NK-92 (cell line): ENCODE data around the gene BCR.

Source experiments
- DNase-seq: peaks from one replicate; lab custom pipeline; 2025; ENCODE audit not compliant: unreplicated experiment; lab: John Stamatoyannopoulos, UW

Gene BCR

DNA sequence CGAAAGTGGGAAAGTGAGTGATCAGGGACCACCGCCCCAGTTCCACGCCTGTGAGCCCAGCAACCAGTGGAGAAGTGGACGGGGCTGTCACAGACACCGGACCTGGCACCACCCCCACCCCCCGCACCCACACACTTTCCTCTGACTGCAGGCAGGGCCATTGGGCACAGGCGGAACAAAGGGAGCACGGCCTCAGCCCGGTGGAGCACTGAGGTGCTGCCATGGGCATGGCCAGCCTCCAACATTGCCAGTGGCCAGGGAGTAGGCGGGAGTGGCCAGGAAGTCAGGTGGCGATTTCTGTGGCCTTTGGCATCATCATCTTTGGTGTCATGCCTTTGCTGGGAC, 78.5 kb downstream of the BCR start:
- no peak for DNase-seq

GRCh38 chr22:23259916-23260644, 79.8 kb downstream of the BCR start:
- no peak for DNase-seq

GRCh38 chr22:23260645-23261581, 80.6 kb downstream of the BCR start:
- DNase-seq, result no peak

GRCh38 chr22:23261900-23262450, 81.7 kb downstream of the BCR start:
- no peak for DNase-seq

GRCh38 chr22:23262518-23263332, 82.4 kb downstream of the BCR start:
- DNase-seq, result no peak

DNA sequence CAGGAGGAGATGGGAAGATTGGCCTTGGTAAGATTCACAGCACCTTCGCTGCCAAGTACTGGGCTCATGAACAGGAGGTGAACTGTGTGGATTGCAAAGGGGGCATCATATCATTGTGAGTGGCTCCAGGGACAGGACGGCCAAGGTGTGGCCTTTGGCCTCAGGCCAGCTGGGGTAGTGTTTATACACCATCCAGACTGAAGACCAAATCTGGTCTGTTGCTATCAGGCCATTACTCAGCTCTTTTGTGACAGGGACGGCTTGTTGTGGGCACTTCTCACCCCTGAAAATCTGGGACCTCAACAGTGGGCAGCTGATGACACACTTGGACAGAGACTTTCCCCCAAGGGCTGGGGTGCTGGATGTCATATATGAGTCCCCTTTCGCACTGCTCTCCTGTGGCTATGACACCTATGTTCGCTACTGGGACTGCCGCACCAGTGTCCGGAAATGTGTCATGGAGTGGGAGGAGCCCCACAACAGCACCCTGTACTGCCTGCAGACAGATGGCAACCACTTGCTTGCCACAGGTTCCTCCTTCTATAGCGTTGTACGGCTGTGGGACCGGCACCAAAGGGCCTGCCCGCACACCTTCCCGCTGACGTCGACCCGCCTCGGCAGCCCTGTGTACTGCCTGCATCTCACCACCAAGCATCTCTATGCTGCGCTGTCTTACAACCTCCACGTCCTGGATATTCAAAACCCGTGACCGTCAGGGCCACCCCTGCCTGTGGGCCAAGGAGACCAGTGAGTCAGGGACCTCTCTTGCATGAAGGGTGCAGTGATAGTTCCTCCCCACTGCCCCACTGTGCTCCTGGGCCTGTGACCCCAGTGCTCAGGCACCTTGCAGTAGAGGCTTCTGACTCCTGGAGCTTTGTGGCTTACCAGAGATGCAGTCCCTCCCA, 83.6 kb downstream of the BCR start:
- DNase-seq, result no peak

GRCh38 chr22:23264610-23265367, 84.5 kb downstream of the BCR start:
- no peak for DNase-seq

GRCh38 chr22:23265368-23265700, 85.0 kb downstream of the BCR start:
- no peak for DNase-seq

- DNase-seq, result no peak
Measured at GRCh38 chr22:23266780-23267179, 86.5 kb downstream of the BCR start.

DNA sequence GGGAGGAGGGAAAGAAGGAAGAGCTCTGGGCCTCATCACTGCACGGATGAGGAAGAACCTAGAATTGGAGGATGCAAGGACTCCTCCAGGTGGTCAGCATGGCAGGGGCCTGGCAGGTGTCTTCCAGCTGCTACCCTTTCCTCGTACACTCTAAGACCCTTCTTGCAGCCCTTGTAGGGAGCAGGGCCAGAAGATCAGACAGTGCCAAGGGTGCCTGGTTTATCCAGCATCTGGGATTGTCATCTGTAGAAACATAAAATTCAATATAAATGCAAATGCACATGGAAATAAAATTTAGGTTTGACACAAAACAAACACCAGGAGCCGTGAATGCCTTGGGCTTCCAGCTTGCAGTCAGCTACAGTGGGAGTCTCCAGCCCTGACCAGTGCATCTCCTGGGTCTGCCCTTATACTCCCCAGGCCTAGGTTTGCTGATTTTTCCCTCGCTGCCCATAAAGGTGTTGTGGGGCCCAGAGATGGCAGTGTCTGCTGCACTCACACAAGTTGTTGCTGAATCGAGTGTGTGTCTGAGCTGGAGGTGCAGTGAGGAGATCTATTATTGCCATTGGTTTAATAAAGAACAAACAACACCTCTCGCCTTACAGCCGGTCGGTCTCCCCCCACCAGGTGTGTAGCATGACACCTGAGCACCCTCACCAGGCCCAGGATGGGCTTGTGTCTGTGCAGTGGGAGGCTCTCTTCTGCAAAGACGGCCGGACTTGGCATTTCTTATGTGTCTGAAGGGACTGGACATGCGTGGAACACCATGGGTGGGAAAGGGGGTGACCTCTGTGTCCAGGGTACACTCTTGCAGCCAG, 87.1 kb downstream of the BCR start:
- DNase-seq, result no peak

DNA sequence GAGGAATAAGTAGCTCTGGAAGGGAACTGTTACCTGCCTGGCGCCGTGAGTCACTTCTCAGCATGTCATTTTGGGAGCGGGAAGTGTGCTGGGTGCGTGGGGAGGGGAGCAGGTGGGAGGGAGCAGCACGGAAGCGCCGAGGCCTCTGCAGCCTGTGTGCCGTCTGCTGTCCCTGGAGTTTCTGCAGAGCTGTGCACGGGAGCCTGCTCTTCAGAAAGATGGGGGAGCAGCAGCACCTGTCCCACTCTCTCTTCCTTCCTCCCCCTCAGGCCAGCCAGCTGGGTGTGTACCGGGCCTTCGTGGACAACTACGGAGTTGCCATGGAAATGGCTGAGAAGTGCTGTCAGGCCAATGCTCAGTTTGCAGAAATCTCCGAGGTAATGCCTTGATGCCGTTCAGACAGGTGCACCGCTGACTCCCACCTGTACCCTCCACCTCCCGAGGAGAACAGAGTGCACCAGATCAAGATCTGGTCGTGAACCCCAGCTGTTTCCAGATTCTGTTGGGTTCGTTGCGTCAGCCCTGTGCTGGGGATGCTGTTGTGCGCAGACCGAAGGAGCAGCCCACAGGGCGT, 87.9 kb downstream of the BCR start:
- DNase-seq, result no peak

DNA sequence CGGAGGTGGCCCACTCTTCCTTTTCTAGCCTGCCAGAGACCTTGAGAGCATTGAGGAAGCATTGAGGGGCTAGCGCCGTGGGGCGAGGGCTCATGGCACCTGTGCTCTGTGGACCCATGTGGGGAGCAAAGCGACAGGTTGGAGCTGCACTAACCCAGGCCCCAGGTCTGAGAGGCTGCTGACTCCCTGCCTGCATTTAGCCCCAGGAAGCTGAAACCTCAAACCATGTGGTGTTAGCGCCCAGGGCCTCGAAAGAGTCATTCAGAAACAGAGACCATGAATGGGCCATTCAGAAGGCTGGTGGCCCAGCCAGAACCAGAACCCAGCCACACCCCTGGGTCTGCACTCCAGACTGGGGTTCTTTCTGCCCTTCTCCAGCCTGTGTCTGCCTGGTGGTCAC, 88.6 kb downstream of the BCR start:
- no peak for DNase-seq

- no peak for DNase-seq
Measured at GRCh38 chr22:23269441-23270211, 89.3 kb downstream of the BCR start.

DNA sequence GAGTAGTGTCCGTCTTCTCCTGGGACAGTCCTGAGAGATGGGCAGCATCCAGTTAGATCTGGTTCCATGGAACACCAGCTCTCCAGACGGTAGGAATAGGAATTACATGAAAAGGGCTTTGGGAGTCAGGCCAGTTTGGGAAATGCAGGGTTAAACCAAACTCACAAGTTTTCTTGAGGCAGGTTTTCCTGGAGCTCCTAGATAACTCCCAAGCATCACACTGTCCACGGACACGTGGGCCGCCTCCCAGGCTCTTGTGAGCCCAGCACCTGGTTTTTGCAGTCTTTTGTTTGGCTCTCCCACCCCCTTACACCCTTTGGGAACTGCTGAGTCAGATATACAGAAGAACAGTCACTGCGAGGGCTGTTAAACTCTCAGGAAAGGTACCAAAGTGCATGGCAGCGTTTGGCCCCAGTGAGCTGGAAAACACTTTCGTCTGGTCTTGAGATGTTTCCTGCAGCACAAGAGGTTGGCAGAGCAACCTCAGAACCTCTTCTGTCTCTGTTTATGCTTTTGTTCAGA, 90.0 kb downstream of the BCR start:
- no peak for DNase-seq

DNA sequence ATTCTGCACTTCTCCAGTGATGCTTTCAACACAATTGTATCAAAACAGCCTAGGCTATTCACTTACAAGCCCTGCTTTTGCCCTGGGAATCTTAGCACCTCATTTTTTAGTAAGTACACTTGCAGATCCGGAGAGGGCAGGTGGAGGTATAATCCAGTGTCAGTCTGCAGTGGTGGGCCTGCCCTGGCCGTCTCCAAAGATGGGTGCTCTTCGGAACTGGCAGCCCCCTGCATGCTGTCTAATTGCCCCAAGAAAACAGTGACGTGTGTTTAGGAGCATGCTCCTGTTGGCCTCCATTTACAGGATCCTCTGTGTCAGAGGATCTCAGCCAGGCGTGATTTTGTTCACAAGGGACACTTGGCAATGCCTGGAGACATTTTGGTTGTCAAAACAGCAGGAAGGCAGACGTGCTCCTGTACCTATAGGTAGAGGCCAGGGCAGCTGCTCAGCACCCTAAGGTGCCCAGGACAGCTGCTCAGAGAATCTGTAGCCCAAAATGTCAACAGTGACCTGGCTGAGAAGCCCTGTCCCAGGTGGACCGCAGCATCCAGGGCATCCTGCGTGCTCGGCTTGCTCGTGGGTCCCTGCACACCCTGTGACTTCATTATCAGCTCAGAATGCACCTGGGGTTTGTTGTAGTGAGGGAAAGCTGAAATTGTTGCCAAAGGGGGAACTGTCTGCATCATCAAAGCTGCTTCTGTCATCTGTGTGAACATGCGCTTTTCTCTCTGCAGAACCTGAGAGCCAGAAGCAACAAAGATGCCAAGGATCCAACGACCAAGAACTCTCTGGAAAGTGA, 90.7 kb downstream of the BCR start:
- DNase-seq, result no peak

- DNase-seq, result no peak
Measured at GRCh38 chr22:23271597-23271908, 91.2 kb downstream of the BCR start.

- DNase-seq, result no peak
Measured at GRCh38 chr22:23272371-23272770, 92.1 kb downstream of the BCR start.
